Fibroblast of skin of left quadriceps (primary cell): Measurements from ENCODE around the gene SPSB2.
"Not testable (repeated sequence)": the region's sequence is repeated elsewhere in the genome, so short reads cannot be mapped to it uniquely, and the experiment has no call there.

Source experiments
- DNase-seq, 2 experiments: peaks; one replicate each; pipeline ENCODE4 v3.0.0-alpha.2; 2013; ENCODE audit warnings: low read depth in 2 of 2

The SPSB2 gene

GRCh38 chr12:6899837-6900519, 26.9 kb upstream of the SPSB2 start:
- no peak for DNase-seq

DNA sequence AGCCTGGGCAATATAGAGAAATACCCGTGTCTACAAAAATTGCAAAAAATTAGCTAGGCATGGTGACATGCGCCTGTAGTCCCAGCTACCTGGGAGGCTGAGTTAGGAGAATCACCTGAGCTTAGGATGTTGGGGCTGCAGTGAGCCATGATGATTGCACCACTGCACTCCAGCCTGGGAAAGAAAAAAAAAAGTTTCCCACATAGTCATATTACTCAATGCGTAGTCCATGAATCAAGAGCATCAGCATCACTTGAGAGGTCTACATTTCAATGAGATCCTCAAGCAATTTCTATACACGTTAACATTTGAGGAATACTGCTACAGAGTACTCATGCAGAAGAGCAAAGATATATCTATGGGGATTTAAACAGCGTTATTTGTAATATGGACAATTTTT, 26.3 kb upstream of the SPSB2 start:
- no peak for DNase-seq

GRCh38 chr12:6896846-6897435, 23.8 kb upstream of the SPSB2 start:
- DNase-seq: no peak

DNA sequence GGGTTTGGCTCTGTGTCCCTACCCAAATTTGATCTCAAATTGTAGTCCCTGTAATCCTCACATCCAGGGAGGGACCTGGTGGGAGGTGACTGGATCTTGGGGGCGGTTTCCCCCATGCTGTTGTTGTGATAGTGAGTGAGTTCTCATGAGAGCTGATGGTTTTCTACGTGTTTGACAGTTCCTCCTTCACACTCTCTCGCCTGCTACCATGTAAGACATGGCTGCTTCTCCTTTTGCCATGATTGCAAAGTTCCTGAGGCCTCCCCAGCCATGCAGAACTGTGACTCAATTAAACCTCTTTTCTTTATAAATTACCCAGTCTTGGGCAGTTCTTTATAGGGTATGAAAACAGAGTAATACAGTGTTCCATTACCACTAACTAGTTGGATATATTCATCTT, 21.2 kb upstream of the SPSB2 start:
- DNase-seq: no peak

- not testable (repeated sequence) for DNase-seq
These were observed 19.6 kb upstream of the SPSB2 start for GRCh38 chr12:6892683-6893082.

GRCh38 chr12:6891646-6892001, 18.5 kb upstream of the SPSB2 start:
- DNase-seq: no peak

DNA sequence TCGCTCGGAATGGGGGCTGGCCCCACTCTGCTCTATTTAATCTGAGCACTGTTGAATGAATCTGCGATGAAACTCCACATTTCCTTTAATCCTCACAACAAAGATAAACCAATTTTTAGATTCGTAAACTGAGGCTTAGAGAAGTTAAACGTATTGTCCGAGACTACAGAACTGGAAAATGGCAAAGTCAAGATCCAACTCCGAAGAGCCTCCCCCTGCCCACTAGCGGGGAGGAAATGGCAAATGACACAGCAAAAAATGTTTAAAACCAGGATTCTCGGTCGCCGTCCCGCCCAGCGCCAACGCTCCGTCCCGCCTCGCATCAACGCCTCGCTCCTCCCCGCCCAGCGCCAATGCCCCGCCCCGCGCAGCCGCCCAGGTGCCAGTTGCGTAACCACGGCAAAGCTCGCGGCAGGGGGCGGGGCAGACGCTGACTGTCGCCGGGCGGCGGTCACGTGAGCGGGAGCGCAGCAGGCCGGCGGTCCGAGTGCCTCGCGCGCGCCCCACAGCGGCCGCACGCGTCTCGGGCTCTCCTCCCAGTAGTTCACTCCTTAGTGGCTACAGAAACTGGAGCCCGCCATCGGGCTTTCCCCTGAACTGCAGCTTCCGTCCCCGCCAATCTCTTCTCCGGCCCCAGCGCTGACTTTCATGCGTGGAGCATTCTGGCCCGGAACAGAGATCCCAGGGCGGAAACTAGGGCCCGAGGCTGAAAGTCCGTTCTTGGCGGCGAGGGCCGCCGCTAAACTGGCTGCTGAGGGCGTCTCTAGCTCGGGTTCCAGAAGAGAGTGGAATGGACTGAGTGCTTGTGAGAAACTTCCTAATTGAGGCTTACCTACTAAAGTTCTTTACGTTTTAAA, 17.9 kb upstream of the SPSB2 start:
- peak; percentile 92 to 93 for DNase-seq

DNA sequence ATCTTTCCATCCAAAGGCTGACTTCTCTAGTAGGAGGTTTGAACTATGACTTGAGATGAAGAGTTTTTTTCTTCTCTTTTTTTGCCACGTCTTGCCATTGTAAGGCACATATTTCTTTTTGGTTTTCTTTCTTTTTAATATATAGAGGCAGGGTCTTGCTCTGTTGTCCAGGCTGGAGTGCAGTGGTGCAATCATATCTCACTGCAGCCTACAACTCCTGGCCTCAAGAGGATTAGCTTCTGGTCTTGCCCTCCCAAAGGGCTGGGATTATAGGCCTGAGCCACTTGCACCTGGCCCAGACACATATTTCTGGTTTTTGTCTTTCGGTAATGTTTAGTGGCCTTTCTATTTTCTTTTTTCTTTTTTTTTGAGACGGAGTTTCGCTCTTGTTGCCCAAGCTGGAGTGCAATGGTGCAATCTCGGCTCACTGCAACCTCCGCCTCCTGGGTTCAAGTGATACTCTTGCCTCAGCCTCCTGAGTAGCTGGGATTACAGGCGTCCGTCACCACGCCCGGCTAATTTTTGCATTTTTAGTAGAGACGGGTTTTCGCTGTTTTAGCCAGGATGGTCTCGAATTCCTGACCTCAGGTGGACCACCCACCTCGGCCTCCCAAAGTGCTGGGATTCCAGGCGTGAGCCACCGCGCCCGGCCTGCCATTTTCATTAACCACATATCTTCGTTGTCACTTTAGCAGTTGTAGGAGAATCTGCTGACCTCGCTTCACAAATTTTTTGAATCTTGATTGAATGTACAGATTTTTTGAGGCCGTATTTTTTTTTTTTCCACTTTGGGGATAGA, 16.9 kb upstream of the SPSB2 start:
- DNase-seq: not testable (repeated sequence)

DNA sequence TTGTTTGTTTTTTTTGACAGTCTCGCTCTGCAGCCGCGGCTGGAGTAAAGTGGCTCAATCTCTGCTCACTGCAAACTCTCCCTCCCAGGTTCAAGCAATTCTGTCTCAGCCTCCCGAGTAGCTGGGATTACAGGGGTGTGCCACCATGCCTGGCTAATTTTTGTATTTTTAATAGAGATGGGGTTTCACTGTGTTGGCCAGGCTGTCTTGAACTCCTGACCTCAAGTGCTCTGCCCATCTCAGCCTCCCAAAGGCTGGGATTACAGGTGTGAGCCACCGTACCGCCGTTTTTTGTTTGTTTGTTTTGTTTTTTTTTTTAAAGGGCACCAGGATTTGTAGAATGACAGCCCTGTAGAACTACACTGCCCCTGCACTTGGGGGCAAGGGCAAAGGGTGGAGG, 15.7 kb upstream of the SPSB2 start:
- DNase-seq: not testable (repeated sequence)

DNA sequence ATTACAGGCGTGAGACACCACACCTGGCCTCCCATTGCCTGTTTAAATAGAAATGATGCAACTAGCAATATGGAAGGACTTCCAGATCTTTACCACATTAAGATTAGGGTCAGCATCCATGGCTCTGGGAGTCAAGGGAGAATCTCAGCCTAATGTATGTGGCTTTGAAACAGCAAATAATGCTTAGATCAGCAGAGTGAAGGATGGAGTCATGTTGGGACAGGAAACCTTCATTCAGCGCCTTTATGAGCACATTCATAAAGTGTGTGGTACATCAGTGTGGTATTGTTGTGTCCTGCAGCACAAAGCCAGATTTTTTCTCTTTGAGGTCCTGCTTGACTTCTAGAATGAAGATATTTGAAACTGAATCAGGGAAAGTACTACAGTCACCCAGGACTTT, 15.3 kb upstream of the SPSB2 start:
- no peak for DNase-seq

- DNase-seq: no peak
These were observed 14.4 kb upstream of the SPSB2 start for GRCh38 chr12:6887460-6887859.

DNA sequence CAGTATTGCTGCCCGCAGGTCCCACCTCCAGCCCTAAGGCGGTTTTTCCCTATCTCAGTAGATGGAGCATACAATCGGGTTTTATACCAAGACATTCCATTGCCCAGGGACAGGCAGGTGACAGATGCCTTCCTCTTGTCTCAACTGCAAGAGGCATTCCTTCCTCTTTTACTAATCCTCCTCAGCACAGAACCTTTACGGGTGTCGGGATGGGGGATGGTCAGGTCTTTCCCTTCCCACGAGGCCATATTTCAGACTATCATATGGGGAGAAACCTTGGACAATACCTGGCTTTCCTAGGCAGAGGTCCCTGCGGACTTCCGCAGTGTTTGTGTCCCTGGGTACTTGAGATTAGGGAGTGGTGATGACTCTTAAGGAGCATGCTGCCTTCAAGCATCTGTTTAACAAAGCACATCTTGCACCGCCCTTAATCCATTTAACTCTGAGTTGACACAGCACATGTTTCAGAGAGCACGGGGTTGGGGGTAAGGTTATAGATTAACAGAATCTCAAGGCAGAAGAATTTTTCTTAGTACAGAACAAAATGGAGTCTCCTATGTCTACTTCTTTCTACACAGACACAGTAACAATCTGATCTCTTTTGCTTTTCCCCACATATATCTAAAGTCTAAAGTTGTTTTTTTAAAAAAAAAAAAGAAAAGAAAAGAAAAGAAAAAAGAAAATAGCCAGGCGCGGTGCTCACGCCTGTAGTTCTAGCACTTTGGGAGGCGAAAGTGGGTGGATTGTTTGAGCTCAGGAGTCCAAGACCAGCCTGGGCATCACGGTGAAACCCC, 13.3 kb upstream of the SPSB2 start:
- DNase-seq: not testable (repeated sequence)

DNA sequence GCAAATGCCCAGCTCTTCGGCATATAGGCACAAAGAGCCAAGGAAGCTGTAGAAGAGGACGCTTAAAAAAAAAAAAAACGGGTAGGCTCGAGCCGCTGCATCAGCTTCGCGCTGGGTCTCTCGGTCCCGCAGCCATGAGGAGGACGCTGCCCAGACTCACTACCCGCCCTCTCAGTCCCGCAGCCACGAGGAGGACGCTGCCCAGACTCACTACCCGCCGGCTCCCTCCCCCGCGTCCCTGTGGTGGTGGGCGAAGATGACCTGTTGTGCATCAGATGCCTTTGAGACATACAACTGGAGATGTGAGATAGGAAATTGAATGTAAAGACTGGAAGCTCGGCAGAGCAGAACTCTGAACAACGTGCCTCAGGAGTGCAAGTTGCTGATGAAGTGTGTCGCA, 11.4 kb upstream of the SPSB2 start:
- DNase-seq: no peak

GRCh38 chr12:6883683-6884082, 10.6 kb upstream of the SPSB2 start:
- DNase-seq: no peak

GRCh38 chr12:6883252-6883651, 10.1 kb upstream of the SPSB2 start:
- no peak for DNase-seq

DNA sequence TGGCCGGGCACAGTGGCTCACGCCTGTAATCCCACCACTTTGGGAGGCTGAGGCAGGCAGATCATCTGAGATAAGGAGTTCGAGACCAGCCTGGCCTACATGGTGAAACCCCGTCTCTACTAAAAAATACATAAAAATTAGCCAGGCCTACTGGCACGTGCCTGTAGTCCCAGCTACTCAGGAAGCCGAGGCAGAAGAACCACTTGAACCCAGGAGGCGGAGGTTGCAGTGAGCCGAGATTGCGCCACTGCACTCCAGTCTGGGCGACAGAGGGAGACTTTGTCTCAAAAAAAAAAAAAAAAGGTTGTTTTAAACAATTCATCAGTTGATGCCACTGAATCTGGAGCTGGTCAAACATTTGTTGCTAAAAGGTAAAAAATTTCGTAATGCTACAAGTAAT, 6.7 kb upstream of the SPSB2 start:
- not testable (repeated sequence) for DNase-seq

GRCh38 chr12:6874015-6874368, 889 bp upstream of the SPSB2 start:
- not testable (repeated sequence) for DNase-seq

DNA sequence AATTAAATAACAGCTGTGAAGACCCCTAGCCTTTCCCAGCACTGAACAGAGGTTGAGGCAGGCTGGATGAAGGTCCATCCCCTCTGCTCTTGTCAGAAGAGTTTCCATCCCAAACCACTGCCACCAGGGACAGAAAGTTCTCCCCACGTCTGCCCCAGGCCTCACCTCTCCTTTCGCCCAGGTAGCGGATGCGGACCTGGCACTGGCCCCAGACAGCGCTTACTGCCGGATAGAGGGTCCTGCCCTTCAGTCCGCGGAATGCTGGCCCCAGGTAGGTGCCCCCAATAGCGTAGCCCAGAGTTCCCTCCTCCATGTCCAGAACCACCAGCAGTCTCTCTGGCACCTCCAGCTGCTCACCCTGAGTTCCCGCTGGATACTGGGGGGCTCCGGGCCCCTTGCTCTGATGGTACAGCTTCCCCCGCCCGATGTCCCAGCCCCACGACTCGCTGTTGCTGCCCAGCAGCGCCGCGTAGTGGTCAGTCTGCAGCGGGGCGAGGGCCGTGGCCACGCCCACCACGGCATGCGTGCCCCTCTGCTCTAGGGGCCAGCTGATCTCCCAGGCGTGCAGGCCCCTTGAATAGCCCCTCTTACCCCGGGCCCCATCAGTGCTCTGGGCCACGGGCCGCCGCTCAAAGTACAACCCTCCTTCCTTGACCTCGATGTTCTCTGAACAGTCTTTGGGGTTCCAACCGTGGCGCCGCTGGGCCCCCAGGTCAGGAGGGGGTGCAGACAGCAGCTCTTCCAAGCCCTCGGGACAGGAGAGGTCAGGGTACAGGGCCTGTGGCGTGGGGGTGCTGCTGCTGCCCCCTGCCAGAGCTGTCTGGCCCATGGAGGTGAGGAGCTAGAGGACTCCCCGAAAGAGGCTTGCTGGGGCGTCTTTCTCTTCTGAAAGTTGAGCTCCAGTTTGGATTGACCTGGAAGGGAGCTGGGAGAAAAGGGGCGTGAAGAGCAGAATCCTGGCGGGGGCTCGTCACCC, 742 bp downstream of the SPSB2 start:
- no peak for DNase-seq

DNA sequence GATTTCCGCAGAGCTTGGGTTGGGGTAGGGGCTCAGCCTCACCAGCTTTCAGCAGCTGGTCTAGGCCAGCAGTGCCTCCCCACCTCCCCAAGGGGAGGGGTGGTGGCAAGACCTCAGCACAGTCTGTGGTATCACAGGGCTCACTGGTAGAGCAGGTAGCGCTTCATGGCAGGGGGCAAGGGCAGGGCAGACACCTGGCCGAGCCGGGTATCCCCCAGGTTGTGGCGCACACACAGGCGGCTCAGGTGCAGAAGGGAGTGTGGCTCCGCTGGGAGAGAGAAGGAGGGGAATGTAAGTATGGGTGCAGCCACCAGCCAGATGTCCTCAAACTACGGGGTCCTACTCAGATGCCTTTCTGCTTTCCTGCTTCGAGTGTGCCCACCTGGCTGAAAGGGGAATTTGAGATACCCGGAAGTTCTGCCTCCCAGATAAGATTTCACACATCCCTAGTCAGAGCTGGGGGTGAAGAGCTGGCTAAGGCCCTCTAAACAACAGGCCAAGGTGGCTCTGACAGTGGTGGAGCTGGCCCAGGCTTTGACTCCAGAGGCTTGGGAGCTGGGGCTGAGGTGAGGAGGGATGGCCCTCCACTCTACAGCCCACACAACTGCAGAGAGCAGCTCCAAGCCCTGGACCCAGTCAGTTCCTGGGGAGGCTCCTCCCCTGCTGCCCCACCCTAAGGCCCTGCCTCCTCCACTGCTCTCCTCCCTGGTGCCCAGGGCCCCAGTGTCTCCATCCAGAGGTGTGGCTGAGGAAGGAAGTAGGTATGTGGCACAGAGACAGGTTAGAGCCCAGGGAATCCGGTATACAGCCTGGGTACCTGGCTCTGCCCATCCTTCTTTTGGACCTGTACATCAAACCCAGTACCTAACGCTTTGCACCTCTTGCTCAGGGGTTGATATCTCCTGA, 1.8 kb downstream of the SPSB2 start:
- DNase-seq: no peak
